SK-N-MC (cell line): ENCODE results near the gene ANO2.

ENCODE experiments used
- EZH2 ChIP-seq: fragments of 200-600 bp; sonication (generic); IDR thresholded peaks from one replicate; pipeline ENCODE4 v1.6.1; 2017; ENCODE audit warnings: antibody characterized with exemption
- POLR2AphosphoS5 ChIP-seq: IDR thresholded peaks from 2 replicates; pipeline ENCODE4 v1.6.1; 2012; ENCODE audit warnings: mild to moderate bottlenecking, low read depth, low read length, borderline replicate concordance

- TF ChIP-seq EZH2 (no peak), POLR2AphosphoS5 (no peak)
Measured at GRCh38 chr12:5905757-5906156, 39.3 kb downstream of the ANO2 start.
